HEK293 (cell line): ENCODE measurements around the gene SEC61A2.

Experiments
- HIC1 ChIP-seq: fragments of 450-650 bp; formaldehyde crosslinking; IDR thresholded peaks from 2 replicates; pipeline ENCODE4 v1.5.1; 2016; ENCODE audit warnings: missing biosample characterization, missing genetic modification characterization
- KLF7 ChIP-seq: fragments of 450-650 bp; formaldehyde crosslinking; IDR thresholded peaks from 2 replicates; pipeline ENCODE4 v1.5.1; 2016; ENCODE audit warnings: missing biosample characterization, missing genetic modification characterization, borderline replicate concordance
- KLF8 ChIP-seq: fragments of 450-650 bp; formaldehyde crosslinking; IDR thresholded peaks from 2 replicates; pipeline ENCODE4 v1.5.1; 2016; ENCODE audit warnings: missing biosample characterization, missing genetic modification characterization
- PRDM6 ChIP-seq: fragments of 450-650 bp; formaldehyde crosslinking; IDR thresholded peaks from 2 replicates; pipeline ENCODE4 v1.5.1; 2017; ENCODE audit warnings: missing biosample characterization, missing genetic modification characterization
- RBAK ChIP-seq: fragments of 450-650 bp; formaldehyde crosslinking; IDR thresholded peaks from 2 replicates; pipeline ENCODE4 v1.5.1; 2016; ENCODE audit warnings: missing biosample characterization, missing genetic modification characterization
- SP7 ChIP-seq: fragments of 450-650 bp; formaldehyde crosslinking; IDR thresholded peaks from 2 replicates; pipeline ENCODE4 v1.5.1; 2016; ENCODE audit warnings: missing biosample characterization, missing genetic modification characterization
- ZBTB48 ChIP-seq: fragments of 450-650 bp; formaldehyde crosslinking; IDR thresholded peaks from 2 replicates; pipeline ENCODE4 v1.5.1; 2016; ENCODE audit warnings: missing biosample characterization, missing genetic modification characterization
- ZNF184 ChIP-seq: fragments of 450-650 bp; IDR thresholded peaks from 2 replicates; pipeline ENCODE4 v1.5.1; 2018; ENCODE audit warnings: missing biosample characterization, mild to moderate bottlenecking, missing genetic modification characterization
- ZNF518A ChIP-seq: fragments of 450-650 bp; formaldehyde crosslinking; conservative IDR thresholded peaks from 2 replicates; pipeline ENCODE4 v1.5.1; 2016; ENCODE audit warnings: low read depth, missing biosample characterization, missing genetic modification characterization
- ZNF580 ChIP-seq: fragments of 450-650 bp; formaldehyde crosslinking; IDR thresholded peaks from 2 replicates; pipeline ENCODE4 v1.5.1; 2016; ENCODE audit warnings: missing biosample characterization, missing genetic modification characterization
- ZNF596 ChIP-seq: fragments of 450-650 bp; IDR thresholded peaks from 2 replicates; pipeline ENCODE4 v1.5.0; 2018; ENCODE audit warnings: missing biosample characterization, mild to moderate bottlenecking, missing genetic modification characterization, moderate library complexity
- ZNF629 ChIP-seq: fragments of 450-650 bp; formaldehyde crosslinking; IDR thresholded peaks from 2 replicates; pipeline ENCODE4 v1.5.1; 2017; ENCODE audit warnings: missing biosample characterization, missing genetic modification characterization
- ZNF654 ChIP-seq: fragments of 450-650 bp; formaldehyde crosslinking; IDR thresholded peaks from 2 replicates; pipeline ENCODE4 v1.5.1; 2016; ENCODE audit warnings: low read depth, missing biosample characterization, missing genetic modification characterization

Gene SEC61A2

GRCh38 chr10:12214763-12215218, 85.3 kb downstream of the SEC61A2 start (continued):
- TF ChIP-seq ZNF184, result no peak
- no peak for TF ChIP-seq HIC1 (tag by site-specific recombination)
- TF ChIP-seq KLF7 (tag by site-specific recombination), result no peak
- no peak for TF ChIP-seq KLF8 (tag by site-specific recombination)
- peak; percentile 56 for TF ChIP-seq ZNF654 (tag by site-specific recombination)
- peak; percentile 49; the same call in 1 of the 2 replicates for TF ChIP-seq ZNF629 (tag by site-specific recombination)
- 0 out of 2 replicates have a peak, but pooled peaks have one; percentile 15 for TF ChIP-seq ZNF518A
- TF ChIP-seq RBAK (tag by site-specific recombination), result no peak
- no peak for TF ChIP-seq ZNF580
- TF ChIP-seq ZNF596 (tag by site-specific recombination), result no peak
- 0 out of 2 replicates have a peak, but pooled peaks have one; percentile 29 for TF ChIP-seq SP7 (tag by site-specific recombination)
- peak; percentile 19; the same call in 1 of the 2 replicates for TF ChIP-seq PRDM6 (tag by site-specific recombination)
- no peak for TF ChIP-seq ZBTB48 (tag by site-specific recombination)
- TF ChIP-seq, all 188 proteins: peak for 7
